Measurements from ENCODE around the gene SPHK1. TPM values are rescaled to one million over a fixed set of nuclear protein-coding genes. Genes with fewer than 3 reads are reported as not detected.

Gene SPHK1
- polyA plus RNA-seq, 1 donor from 2014 or later = 2.7 TPM

DNA sequence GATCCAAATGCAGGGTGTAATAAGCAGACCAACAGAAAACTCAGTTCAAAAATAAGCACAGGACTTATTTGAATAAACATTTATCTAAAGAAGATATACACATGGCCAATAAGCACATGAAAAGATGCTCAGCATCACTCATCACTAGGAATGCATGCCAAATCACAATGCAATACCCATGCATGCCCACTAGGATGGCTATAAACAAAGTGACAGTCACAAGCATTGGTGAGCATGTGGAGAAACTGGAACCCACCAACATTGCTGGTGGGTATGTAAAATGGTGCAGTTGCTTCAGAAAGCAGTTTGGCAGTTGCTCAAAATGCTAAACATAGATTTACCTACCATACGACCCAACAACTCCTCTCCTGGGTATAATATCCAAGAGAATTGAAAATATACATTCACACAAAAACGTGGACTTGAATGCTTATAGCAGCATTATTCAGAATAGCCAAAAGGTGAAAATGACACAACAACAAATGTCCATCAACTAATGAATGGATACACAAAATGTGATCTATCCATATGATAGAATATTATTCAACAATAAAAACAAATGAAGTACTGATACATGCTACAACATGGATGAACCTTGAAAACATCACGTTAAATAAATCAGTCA is 48.4 kb downstream of the SPHK1 start:
- Histone ChIP-seq H3K79me2 (replicated peaks; ENCODE audit: insufficient read depth, low read length) (peaks cover 55% of the 10 kb centered on the region), H2AFZ (ENCODE audit: low read depth, low read length) (no peak overlapping the region), H3K9me2 (ENCODE audit: insufficient read depth, low read length) (no peaks in the 10 kb centered on the region), H3K27ac (ENCODE audit: low read length) (no peak overlapping the region), H3K27me3 (ENCODE audit: insufficient read depth, low read depth, low read length) (no peaks in the 10 kb centered on the region), H3F3A (ENCODE audit: insufficient read depth, low read length, poor library complexity, severe bottlenecking) (no peaks in the 10 kb centered on the region), H3K4me2 (ENCODE audit: low read length) (no peak overlapping the region), H3K9ac (ENCODE audit: low read length) (no peak overlapping the region), H4K20me1 (ENCODE audit: insufficient read depth) (no peaks in the 10 kb centered on the region), H3K9me3 (ENCODE audit: low read length) (no peaks in the 10 kb centered on the region), H3K4me3 (ENCODE audit: low read length) (no peak overlapping the region), H3K36me3 (ENCODE audit: insufficient read depth, low read length) (no peaks in the 10 kb centered on the region)
- no peak for TF ChIP-seq EP300 (conservative IDR thresholded peaks at IDR 0.05; ENCODE audit: poor library complexity, severe bottlenecking)
- TF ChIP-seq CTCF (IDR thresholded peaks at IDR 0.05; ENCODE audit: poor library complexity, severe bottlenecking) = peak; percentile 42

DNA sequence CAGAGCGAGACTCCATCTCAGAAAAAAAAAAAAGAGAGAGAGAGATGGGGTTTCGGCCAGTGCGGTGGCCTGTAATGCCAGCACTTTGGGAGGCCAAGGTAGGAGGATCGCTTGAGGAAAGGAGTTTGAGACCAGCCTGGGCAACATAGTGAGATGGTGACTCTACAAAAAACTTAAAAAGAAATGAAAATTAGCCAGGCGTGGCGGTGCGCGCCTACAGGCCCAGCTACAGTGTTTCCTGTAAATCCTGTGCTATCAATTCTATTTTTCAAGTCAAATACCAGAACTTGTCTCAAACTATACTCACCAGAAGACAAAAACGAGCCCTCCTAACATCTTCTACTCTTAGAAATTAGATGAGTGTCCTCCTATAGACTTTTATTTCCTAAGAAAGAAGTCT is 49.3 kb downstream of the SPHK1 start:
- Histone ChIP-seq H4K20me1 (ENCODE audit: insufficient read depth) (no peaks in the 10 kb centered on the region), H3K79me2 (replicated peaks; ENCODE audit: insufficient read depth, low read length) (peaks cover 64% of the 10 kb centered on the region)

More for the DNA sequence above, 49.3 kb downstream of the SPHK1 start:
- H3K9ac ChIP-seq (ENCODE audit: low read length) = no peak overlapping the region
- TF ChIP-seq CTCF (IDR thresholded peaks at IDR 0.05; ENCODE audit: poor library complexity, severe bottlenecking) (no peak), EP300 (conservative IDR thresholded peaks at IDR 0.05; ENCODE audit: poor library complexity, severe bottlenecking) (no peak), POLR2AphosphoS5 (IDR thresholded peaks at IDR 0.05) (no peak), EZH2 (IDR thresholded peaks at IDR 0.05; ENCODE audit: borderline replicate concordance, insufficient read depth, low read length, poor library complexity, severe bottlenecking) (no peak), MXI1 (conservative IDR thresholded peaks at IDR 0.05; ENCODE audit: poor library complexity, severe bottlenecking) (no peak), RAD21 (conservative IDR thresholded peaks at IDR 0.05) (no peak), TAF1 (IDR thresholded peaks at IDR 0.05; ENCODE audit: low read depth) (no peak), SMC3 (conservative IDR thresholded peaks at IDR 0.05; ENCODE audit: poor library complexity) (no peak)
- TF ChIP-seq, protein P1, sequence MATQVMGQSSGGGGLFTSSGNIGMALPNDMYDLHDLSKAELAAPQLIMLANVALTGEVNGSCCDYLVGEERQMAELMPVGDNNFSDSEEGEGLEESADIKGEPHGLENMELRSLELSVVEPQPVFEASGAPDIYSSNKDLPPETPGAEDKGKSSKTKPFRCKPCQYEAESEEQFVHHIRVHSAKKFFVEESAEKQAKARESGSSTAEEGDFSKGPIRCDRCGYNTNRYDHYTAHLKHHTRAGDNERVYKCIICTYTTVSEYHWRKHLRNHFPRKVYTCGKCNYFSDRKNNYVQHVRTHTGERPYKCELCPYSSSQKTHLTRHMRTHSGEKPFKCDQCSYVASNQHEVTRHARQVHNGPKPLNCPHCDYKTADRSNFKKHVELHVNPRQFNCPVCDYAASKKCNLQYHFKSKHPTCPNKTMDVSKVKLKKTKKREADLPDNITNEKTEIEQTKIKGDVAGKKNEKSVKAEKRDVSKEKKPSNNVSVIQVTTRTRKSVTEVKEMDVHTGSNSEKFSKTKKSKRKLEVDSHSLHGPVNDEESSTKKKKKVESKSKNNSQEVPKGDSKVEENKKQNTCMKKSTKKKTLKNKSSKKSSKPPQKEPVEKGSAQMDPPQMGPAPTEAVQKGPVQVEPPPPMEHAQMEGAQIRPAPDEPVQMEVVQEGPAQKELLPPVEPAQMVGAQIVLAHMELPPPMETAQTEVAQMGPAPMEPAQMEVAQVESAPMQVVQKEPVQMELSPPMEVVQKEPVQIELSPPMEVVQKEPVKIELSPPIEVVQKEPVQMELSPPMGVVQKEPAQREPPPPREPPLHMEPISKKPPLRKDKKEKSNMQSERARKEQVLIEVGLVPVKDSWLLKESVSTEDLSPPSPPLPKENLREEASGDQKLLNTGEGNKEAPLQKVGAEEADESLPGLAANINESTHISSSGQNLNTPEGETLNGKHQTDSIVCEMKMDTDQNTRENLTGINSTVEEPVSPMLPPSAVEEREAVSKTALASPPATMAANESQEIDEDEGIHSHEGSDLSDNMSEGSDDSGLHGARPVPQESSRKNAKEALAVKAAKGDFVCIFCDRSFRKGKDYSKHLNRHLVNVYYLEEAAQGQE (IDR thresholded peaks at IDR 0.05; ENCODE audit: borderline replicate concordance) = no peak
- H3K27ac ChIP-seq (ENCODE audit: low read length) = no peak overlapping the region
- H3F3A ChIP-seq (ENCODE audit: insufficient read depth, low read length, poor library complexity, severe bottlenecking) = no peaks in the 10 kb centered on the region
- no peaks in the 10 kb centered on the region for H3K36me3 ChIP-seq (ENCODE audit: insufficient read depth, low read length)
- H3K9me3 ChIP-seq (ENCODE audit: low read length) = no peaks in the 10 kb centered on the region
- H3K9me2 ChIP-seq (ENCODE audit: insufficient read depth, low read length) = no peaks in the 10 kb centered on the region
- H3K27me3 ChIP-seq (ENCODE audit: insufficient read depth, low read depth, low read length) = no peaks in the 10 kb centered on the region
- H3K4me3 ChIP-seq (ENCODE audit: low read length) = no peak overlapping the region
- no peak overlapping the region for H2AFZ ChIP-seq (ENCODE audit: low read depth, low read length)
- H3K4me2 ChIP-seq (ENCODE audit: low read length) = no peak overlapping the region

Measured in neural cell (in vitro differentiated cells).